KMS-11 (cell line): Measurements from ENCODE around the gene IQGAP2.

Source experiments
- H2AFZ ChIP-seq: fragments of 200-600 bp; sonication (generic); 2 replicates; pipeline ENCODE4 v1.6.1; 2016; ENCODE audit warnings: antibody characterized with exemption, mixed run types, low read depth
- H3K27ac ChIP-seq: fragments of 200-600 bp; sonication (generic); 2 replicates; pipeline ENCODE4 v1.6.1; 2016; ENCODE audit warnings: mild to moderate bottlenecking, mixed run types
- H3K27me3 ChIP-seq: fragments of 200-600 bp; sonication (generic); 2 replicates; pipeline ENCODE4 v1.6.1; 2017; ENCODE audit warnings: mild to moderate bottlenecking, low read depth, mixed run types, moderate library complexity; ENCODE audit not compliant: insufficient read depth
- H3K36me3 ChIP-seq: fragments of 200-600 bp; sonication (generic); 2 replicates; pipeline ENCODE4 v1.6.1; 2017; ENCODE audit warnings: mild to moderate bottlenecking, mixed run types; ENCODE audit not compliant: insufficient read depth
- H3K4me1 ChIP-seq: fragments of 200-600 bp; sonication (generic); 2 replicates; pipeline ENCODE4 v1.6.1; 2016; ENCODE audit warnings: mild to moderate bottlenecking, low read depth, mixed run types; ENCODE audit not compliant: poor library complexity, severe bottlenecking
- H3K4me2 ChIP-seq: fragments of 200-600 bp; sonication (generic); 2 replicates; pipeline ENCODE4 v1.7.0; 2016; ENCODE audit warnings: mild to moderate bottlenecking, mixed run types
- H3K4me3 ChIP-seq: fragments of 200-600 bp; sonication (generic); IDR thresholded peaks from 2 replicates; pipeline ENCODE4 v1.6.1; 2017; ENCODE audit warnings: low read depth, low read length, mixed read lengths; ENCODE audit not compliant: insufficient read depth
- H3K79me2 ChIP-seq: fragments of 200-600 bp; sonication (generic); 2 replicates; pipeline ENCODE4 v1.6.1; 2016; ENCODE audit warnings: low read depth, mixed run types; ENCODE audit not compliant: insufficient read depth
- H3K9ac ChIP-seq: fragments of 200-600 bp; sonication (generic); 2 replicates; pipeline ENCODE4 v1.6.1; 2016; ENCODE audit warnings: mild to moderate bottlenecking, mixed run types
- H4K20me1 ChIP-seq: fragments of 200-600 bp; sonication (generic); 2 replicates; pipeline ENCODE4 v1.6.1; 2016; ENCODE audit warnings: mild to moderate bottlenecking, mixed run types; ENCODE audit not compliant: insufficient read depth
- TF ChIP-seq, protein P1 (sequence below): fragments of 200-600 bp; sonication (generic); conservative IDR thresholded peaks from 2 replicates; pipeline ENCODE4 v1.6.1; 2017; ENCODE audit warnings: low read depth, mild to moderate bottlenecking, antibody characterized with exemption, low read length, moderate library complexity, mixed read lengths

The IQGAP2 gene

GRCh38 chr5:76717222-76718083 is 314.4 kb downstream of the IQGAP2 start:
- Histone ChIP-seq H2AFZ (no peak overlapping the region), H3K9ac (no peak overlapping the region), H3K4me2 (peak overlapping the region; percentile 99), H3K79me2 (no peaks in the 10 kb centered on the region), H3K27ac (no peak overlapping the region), H3K27me3 (no peaks in the 10 kb centered on the region), H3K36me3 (no peaks in the 10 kb centered on the region), H4K20me1 (no peaks in the 10 kb centered on the region), H3K4me1 (no peaks in the 10 kb centered on the region), H3K4me3 (no peak overlapping the region)
- TF ChIP-seq, protein P1, sequence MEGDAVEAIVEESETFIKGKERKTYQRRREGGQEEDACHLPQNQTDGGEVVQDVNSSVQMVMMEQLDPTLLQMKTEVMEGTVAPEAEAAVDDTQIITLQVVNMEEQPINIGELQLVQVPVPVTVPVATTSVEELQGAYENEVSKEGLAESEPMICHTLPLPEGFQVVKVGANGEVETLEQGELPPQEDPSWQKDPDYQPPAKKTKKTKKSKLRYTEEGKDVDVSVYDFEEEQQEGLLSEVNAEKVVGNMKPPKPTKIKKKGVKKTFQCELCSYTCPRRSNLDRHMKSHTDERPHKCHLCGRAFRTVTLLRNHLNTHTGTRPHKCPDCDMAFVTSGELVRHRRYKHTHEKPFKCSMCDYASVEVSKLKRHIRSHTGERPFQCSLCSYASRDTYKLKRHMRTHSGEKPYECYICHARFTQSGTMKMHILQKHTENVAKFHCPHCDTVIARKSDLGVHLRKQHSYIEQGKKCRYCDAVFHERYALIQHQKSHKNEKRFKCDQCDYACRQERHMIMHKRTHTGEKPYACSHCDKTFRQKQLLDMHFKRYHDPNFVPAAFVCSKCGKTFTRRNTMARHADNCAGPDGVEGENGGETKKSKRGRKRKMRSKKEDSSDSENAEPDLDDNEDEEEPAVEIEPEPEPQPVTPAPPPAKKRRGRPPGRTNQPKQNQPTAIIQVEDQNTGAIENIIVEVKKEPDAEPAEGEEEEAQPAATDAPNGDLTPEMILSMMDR, result no peak

DNA sequence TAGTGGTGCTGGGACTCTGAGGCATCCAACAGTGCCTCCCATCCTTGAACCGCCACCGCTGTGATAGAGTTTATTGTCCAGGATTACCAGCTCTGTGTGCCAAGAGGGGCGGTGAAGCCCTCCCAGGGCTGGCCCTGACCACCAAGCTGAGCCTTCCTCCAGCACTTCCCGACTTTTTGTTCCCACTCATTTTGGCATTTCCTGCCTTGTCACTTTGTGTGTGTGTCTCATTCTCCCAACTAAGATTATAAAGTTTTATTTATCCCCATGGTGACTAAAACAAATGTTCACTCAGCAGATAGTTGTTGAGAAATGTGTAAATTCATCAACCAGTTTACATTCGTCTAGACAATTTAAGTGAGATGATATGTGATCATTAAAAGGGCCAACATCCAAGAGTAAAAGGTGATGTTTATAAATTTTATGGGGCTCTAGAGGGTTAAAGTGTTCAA is 315.3 kb downstream of the IQGAP2 start:
- TF ChIP-seq, protein P1, result no peak
- no peaks in the 10 kb centered on the region for H3K36me3 ChIP-seq
- H3K27ac ChIP-seq, result no peak overlapping the region
- no peak overlapping the region for H3K4me3 ChIP-seq
- no peak overlapping the region for H2AFZ ChIP-seq
- H3K79me2 ChIP-seq, result no peaks in the 10 kb centered on the region
- no peaks in the 10 kb centered on the region for H4K20me1 ChIP-seq
- no peak overlapping the region for H3K4me2 ChIP-seq
- H3K27me3 ChIP-seq, result no peaks in the 10 kb centered on the region
- no peak overlapping the region for H3K9ac ChIP-seq
- H3K4me1 ChIP-seq, result no peaks in the 10 kb centered on the region

DNA sequence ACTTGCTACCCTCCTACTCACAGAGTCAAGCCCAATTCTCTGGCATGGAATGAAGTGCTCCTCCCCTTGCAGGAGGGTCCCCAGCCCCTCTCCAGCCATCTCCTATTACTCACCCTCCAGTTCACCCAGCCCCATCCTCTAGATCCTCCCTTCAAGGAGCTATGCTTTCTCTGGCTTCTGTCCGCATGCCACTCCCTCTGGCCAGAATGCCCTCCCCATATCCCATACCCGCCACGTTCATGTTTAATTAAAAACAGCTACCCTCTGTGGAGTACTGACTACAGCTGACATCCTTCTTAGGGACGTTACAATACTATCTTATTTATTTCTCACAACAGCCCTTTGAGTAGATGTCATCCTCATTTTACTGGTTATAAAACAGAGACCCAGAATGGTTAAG is 315.8 kb downstream of the IQGAP2 start:
- TF ChIP-seq, protein P1, result no peak
- H4K20me1 ChIP-seq, result no peaks in the 10 kb centered on the region
- no peak overlapping the region for H3K9ac ChIP-seq
- H2AFZ ChIP-seq, result no peak overlapping the region
- no peaks in the 10 kb centered on the region for H3K36me3 ChIP-seq
- no peak overlapping the region for H3K27ac ChIP-seq
- H3K79me2 ChIP-seq, result no peaks in the 10 kb centered on the region
- no peaks in the 10 kb centered on the region for H3K4me1 ChIP-seq
- H3K4me3 ChIP-seq, result no peak overlapping the region
- H3K27me3 ChIP-seq, result no peaks in the 10 kb centered on the region
- no peak overlapping the region for H3K4me2 ChIP-seq

DNA sequence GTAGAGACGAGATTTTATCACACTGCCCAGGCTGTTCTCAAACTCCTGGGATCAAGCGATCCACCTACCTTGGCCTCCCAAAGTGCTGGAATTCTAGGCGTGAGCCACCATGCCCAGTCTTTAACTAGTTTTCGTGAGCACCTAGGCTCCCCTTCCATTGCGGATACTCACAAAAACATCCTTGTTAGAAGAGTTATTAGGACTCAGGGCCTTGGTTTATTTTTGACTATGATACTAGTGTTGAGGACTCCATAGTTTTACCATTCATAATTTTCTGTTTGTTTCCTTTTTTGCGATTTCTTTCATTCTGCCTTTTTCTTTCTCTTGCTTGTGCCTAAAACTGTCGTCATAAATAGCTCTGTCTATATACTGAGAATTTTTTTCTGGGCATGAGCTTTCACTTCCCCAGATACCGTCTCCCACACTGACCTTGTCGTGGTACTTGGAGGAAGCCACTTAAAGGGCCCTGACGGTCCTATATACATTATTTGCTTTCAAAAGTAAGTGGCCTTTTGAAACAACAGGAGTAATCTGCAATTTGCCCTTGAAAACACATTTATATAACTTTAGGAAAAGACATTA is 318.0 kb downstream of the IQGAP2 start:
- Histone ChIP-seq H3K79me2 (no peaks in the 10 kb centered on the region), H3K4me3 (no peak overlapping the region), H3K4me2 (no peak overlapping the region)

More for the DNA sequence above, 318.0 kb downstream of the IQGAP2 start:
- TF ChIP-seq, protein P1, result no peak
- Histone ChIP-seq H3K27ac (no peak overlapping the region), H3K27me3 (no peaks in the 10 kb centered on the region), H3K36me3 (no peaks in the 10 kb centered on the region), H2AFZ (no peak overlapping the region), H3K4me1 (no peaks in the 10 kb centered on the region), H3K9ac (no peak overlapping the region), H4K20me1 (no peaks in the 10 kb centered on the region)
